Breast epithelium (tissue), 4 donors: Measurements from ENCODE around the gene SCYGR1. TPM values are rescaled to one million over a fixed set of nuclear protein-coding genes. Genes with fewer than 3 reads are reported as not detected.

Experiments
- DNase-seq, 2 donors: peaks; one replicate each; pipeline ENCODE4 v3.0.0-alpha.2; 2019; ENCODE audit warnings: low spot score in 2 of 2
- H3K27ac ChIP-seq, 2 donors: fragments of 200-600 bp; sonication (generic) in 1 of 2; one replicate each; pipeline ENCODE4 v1.5.1; 2016 to 2019; ENCODE audit warnings: mild to moderate bottlenecking in 1 of 2
- H3K27me3 ChIP-seq, 2 donors: fragments of 200-600 bp; sonication (generic) in 1 of 2; one replicate each; pipeline versions ENCODE4 v1.5.1 to v1.6.0; 2017 to 2019; ENCODE audit warnings: control low read depth in 1 of 2, mild to moderate bottlenecking in 1 of 2
- H3K36me3 ChIP-seq: fragments of 200-600 bp; one replicate; pipeline ENCODE4 v1.5.1; 2019
- H3K4me1 ChIP-seq, 2 donors: fragments of 200-600 bp; sonication (generic); one replicate each; pipeline ENCODE4 v1.5.1; 2016 to 2019; ENCODE audit warnings: control low read depth in 1 of 2
- H3K4me3 ChIP-seq, 3 donors: fragments of 200-600 bp; sonication (generic); 1 replicate in 2 of 3; 2 replicates in 1 of 3; pipeline ENCODE4 v1.5.1; 2016 to 2019; ENCODE audit warnings: mild to moderate bottlenecking in 3 of 3, moderate library complexity in 2 of 3
- H3K9me3 ChIP-seq, 2 donors: fragments of 200-600 bp; sonication (generic) in 1 of 2; one replicate each; pipeline ENCODE4 v1.5.1; 2016 to 2019; ENCODE audit warnings: control low read depth in 1 of 2
- POLR2A ChIP-seq: fragments of 450-650 bp; IDR thresholded peaks from one replicate; pipeline ENCODE4 v1.6.1; 2016; ENCODE audit warnings: antibody characterized with exemption, mild to moderate bottlenecking, moderate library complexity
- POLR2AphosphoS5 ChIP-seq, 3 donors: sonication (generic); formaldehyde crosslinking; IDR thresholded peaks; one replicate each; pipeline ENCODE4 v1.6.1; 2017; ENCODE audit warnings: antibody characterized with exemption in 3 of 3
- intact Hi-C: fragments of 100-400 bp; cut with DNase I; formaldehyde crosslinking; loops from one replicate; pipeline ENCODE4 v1.15.1; 2023; ENCODE audit warnings: low total_unique reads
- total RNA-seq, 3 donors: library from RNA; depleted of rRNA; stranded (reverse); fragments of >200 nt; gene quantifications; one replicate each; pipeline ENCODE4 v1.1.0, GENCODE V29; 2016
- TF ChIP-seq, protein P1 (sequence below), 3 donors: fragments of 450-650 bp; IDR thresholded peaks; one replicate each; pipeline ENCODE4 v1.5.1; 2016 to 2017; ENCODE audit warnings: antibody characterized with exemption in 3 of 3, mild to moderate bottlenecking in 3 of 3, moderate library complexity in 3 of 3

The SCYGR1 gene
- total RNA-seq, 3 donors from 2014 or later, result not detected

DNA sequence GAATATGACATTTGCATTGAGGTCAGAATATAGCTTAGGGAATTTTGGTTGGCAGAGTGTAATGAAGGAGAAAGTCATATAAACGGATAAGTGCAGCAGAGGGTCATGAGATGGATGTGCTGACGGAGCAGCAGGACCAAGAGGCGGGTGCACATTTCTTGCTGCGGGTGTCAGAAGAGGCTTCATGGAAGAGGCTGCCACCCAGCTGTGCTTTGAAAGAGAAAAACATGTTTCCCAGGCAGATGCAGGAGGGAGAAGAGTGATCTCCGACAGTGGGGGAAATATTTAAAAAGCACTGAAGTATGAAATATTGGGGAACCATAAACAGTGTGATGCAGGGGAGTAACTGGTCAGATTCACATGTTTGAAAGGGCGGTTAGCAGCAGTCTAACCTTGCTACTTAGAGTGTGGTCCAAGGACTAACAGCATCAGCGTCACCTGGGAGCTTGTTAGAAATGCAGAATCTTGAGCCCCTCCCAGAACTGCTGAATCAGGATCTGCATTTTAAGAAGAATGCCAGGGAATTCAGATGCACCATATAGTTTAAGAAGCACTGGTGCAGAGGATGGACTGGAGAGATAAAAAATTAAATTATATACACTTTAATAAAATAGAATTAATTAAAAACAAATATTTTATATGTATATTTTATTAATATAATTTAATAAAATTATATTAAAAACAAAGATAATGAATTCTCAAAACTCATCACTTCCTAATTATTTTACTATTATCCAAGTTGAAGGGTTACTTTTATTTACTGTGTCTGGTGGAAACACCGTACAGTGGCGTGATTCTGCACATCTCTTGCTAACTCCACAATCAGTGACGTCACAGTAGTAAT, 36.1 kb upstream of the SCYGR1 start:
- Histone ChIP-seq H3K27me3 (no peaks in the 10 kb centered on the region), H3K9me3 (no peaks in the 10 kb centered on the region), H3K27ac (no peak overlapping the region), H3K4me3 (no peak overlapping the region), H3K36me3 (no peaks in the 10 kb centered on the region), H3K4me1 (no peaks in the 10 kb centered on the region)
- intact Hi-C loops, result no loop called here
- no peak for DNase-seq
- TF ChIP-seq, protein P1, sequence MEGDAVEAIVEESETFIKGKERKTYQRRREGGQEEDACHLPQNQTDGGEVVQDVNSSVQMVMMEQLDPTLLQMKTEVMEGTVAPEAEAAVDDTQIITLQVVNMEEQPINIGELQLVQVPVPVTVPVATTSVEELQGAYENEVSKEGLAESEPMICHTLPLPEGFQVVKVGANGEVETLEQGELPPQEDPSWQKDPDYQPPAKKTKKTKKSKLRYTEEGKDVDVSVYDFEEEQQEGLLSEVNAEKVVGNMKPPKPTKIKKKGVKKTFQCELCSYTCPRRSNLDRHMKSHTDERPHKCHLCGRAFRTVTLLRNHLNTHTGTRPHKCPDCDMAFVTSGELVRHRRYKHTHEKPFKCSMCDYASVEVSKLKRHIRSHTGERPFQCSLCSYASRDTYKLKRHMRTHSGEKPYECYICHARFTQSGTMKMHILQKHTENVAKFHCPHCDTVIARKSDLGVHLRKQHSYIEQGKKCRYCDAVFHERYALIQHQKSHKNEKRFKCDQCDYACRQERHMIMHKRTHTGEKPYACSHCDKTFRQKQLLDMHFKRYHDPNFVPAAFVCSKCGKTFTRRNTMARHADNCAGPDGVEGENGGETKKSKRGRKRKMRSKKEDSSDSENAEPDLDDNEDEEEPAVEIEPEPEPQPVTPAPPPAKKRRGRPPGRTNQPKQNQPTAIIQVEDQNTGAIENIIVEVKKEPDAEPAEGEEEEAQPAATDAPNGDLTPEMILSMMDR (IDR thresholded peaks at IDR 0.05), result no peak
- no peak for TF ChIP-seq POLR2AphosphoS5 (IDR thresholded peaks at IDR 0.05)
- no peak for TF ChIP-seq POLR2A

DNA sequence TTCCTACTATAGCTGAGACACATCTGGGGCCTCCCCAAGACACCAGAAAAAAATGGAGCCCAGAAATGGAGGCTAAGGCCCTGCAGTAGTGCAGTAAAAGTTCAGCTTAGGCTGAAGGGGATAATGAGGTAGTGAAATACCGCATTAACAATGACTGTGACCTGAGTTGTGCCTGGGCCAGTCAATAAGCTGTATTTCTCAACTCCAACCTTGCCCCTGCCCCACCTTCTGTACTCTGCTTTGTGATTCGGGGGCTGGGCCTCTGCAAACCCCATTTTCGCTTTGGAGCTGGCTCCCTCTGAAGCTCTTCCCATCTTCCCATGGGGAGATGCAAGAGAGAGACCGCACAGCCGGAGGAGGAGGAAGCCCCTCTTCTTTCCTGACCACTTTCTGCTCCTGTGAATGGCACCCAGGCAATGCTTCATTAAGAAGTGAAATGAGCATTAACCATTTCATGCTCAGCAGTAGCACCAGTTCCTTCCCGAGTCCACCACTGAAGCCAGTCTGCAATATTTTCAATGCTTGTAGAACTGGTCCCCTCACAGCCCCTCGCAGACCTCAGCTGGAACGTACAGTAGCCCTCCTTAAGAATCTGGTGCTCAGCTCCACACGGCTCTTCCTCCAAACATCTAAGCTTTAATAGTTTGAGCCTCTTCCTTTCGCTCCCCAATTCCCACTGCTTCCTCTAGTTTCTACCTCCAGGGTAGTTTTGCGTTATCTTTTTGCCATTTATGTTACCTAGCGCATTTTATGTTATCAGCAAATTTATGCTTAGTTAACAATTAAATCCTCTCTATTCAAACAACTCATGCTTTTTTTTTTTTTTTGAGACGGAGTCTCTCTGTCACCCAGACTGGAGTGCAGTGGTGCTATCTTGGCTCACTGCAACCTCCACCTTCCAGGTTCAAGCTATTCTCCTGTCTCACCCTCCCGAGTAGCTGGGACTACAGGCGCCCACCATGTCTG, 32.6 kb upstream of the SCYGR1 start:
- Histone ChIP-seq H3K4me1 (no peaks in the 10 kb centered on the region), H3K27me3 (no peaks in the 10 kb centered on the region), H3K4me3 (no peak overlapping the region), H3K9me3 (no peaks in the 10 kb centered on the region), H3K36me3 (no peaks in the 10 kb centered on the region), H3K27ac (no peak overlapping the region)
- no peak for DNase-seq
- intact Hi-C loops, result no loop called here
- TF ChIP-seq POLR2A, result no peak
- TF ChIP-seq, protein P1 (IDR thresholded peaks at IDR 0.05), result no peak
- TF ChIP-seq POLR2AphosphoS5 (IDR thresholded peaks at IDR 0.05), result no peak

DNA sequence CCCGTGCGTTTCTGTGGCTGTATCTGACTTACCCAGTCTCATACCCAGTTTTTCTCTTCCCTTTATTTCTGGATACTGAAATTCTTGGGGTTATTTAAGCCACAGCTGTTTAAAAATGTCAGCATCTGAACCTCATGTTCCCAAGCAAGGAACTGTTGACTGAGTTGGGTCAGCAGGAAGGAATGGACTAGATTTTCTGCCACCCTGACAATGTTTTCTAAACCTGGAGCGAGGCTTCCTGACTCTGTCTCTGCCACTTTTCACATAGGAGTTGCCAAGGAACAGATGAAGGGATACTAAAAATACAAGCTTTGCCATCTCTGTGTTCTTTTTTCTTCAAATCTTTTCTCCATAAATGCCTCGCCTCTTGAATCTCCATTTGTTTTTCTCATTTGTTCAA, 29.0 kb upstream of the SCYGR1 start:
- no peak for DNase-seq
- Histone ChIP-seq H3K9me3 (no peaks in the 10 kb centered on the region), H3K4me1 (no peaks in the 10 kb centered on the region), H3K27ac (peak overlapping the region in 1 of 2 donors; percentile 70), H3K27me3 (no peaks in the 10 kb centered on the region), H3K36me3 (no peaks in the 10 kb centered on the region), H3K4me3 (no peak overlapping the region)
- intact Hi-C loops, result loop anchor here (5.0 kb wide), 1 partner anchor 86 kb away; no protein-coding TSS in a partner anchor
- TF ChIP-seq POLR2A, result no peak
- TF ChIP-seq, protein P1 (IDR thresholded peaks at IDR 0.05), result no peak
- no peak for TF ChIP-seq POLR2AphosphoS5 (IDR thresholded peaks at IDR 0.05)

DNA sequence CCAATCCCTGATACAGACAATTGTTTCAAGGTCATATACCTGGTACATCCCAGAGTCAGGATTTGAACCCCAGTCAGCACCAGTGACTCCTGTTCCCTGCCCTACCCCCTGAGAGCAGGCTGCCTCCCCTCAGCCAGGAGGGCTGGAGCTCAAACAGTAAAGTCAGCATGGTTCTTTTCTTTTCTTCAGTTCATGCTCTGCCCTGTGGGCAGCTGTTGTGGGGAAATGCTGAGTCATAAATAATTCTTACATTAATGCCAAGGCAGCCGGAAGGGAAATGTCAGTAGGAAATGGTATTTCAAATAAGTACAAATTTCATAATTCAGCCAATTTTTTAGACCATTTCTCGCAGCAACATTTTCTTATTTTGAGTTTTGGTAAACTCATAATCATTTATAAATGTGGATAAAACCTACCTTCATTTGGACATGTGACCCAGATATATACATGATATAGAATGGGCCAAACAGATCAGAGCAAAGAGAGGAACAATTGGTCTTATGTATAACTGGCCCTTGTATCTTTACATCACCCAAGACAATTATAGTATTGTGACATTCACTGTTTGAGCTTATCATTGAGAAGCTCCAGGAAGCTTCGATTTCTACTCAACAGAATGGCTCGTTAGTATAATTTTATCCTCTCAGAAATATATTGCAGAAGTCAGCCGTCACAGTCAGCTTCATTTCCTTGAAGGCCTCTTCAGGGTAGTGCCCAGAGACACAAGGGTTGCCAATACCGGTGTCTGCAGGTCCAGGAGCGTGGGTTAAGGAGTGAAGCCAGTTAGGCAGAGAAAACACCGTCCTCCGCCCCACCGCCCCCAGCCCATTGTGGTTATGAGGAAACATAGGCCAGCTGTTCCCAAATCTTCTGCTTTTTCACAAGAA, 28.0 kb upstream of the SCYGR1 start:
- intact Hi-C loops, result loop anchor here (5.0 kb wide), 1 partner anchor 87 kb away; no protein-coding TSS in a partner anchor
- Histone ChIP-seq H3K9me3 (no peaks in the 10 kb centered on the region), H3K4me1 (no peaks in the 10 kb centered on the region), H3K27ac (peak overlapping the region in 1 of 2 donors; percentile 82), H3K4me3 (peak overlapping the region in 1 of 3 donors; percentile 20), H3K36me3 (no peaks in the 10 kb centered on the region), H3K27me3 (no peaks in the 10 kb centered on the region)
- DNase-seq, result no peak
- TF ChIP-seq, protein P1 (IDR thresholded peaks at IDR 0.05), result no peak
- TF ChIP-seq POLR2AphosphoS5 (IDR thresholded peaks at IDR 0.05) (no peak), POLR2A (no peak)
